ENCODE measurements around the gene NKX2-1.

NKX2-1 gene

GRCh38 chr14:36474593-36474992 is 45.4 kb downstream of the NKX2-1 start:
- DNase-seq (ENCODE audit: low read depth), result no peak
- in situ Hi-C loops (cut with HindIII; ENCODE audit: low sequenced_read_pairs), result no loop called here
- H3K4me3 ChIP-seq (ENCODE audit: low read depth, low read length), result no peak overlapping the region
- TF ChIP-seq, protein P1, sequence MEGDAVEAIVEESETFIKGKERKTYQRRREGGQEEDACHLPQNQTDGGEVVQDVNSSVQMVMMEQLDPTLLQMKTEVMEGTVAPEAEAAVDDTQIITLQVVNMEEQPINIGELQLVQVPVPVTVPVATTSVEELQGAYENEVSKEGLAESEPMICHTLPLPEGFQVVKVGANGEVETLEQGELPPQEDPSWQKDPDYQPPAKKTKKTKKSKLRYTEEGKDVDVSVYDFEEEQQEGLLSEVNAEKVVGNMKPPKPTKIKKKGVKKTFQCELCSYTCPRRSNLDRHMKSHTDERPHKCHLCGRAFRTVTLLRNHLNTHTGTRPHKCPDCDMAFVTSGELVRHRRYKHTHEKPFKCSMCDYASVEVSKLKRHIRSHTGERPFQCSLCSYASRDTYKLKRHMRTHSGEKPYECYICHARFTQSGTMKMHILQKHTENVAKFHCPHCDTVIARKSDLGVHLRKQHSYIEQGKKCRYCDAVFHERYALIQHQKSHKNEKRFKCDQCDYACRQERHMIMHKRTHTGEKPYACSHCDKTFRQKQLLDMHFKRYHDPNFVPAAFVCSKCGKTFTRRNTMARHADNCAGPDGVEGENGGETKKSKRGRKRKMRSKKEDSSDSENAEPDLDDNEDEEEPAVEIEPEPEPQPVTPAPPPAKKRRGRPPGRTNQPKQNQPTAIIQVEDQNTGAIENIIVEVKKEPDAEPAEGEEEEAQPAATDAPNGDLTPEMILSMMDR (IDR thresholded peaks at IDR 0.05; ENCODE audit: low read depth, low read length, missing control alignments), result no peak

DNA sequence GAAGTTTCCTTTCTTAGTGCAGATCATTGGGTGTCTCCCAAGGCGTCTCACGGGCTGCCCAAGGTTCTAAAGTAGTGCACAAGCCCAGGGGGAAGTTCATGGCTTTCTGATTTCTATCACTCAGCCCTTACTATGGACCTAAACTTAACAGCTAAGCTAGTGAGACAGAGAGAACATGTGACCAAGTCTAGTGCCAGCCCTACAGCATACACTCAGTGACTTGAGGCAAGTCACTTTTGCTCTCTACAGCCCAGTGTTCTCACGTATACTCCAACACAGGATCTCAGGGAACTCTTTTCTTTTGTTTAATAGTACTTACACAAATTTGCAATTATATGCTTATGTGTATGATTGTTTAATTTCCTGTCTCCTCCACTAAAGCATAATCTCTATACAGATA is 48.6 kb downstream of the NKX2-1 start:
- in situ Hi-C loops (cut with HindIII; ENCODE audit: low sequenced_read_pairs), result no loop called here
- no peak for DNase-seq (ENCODE audit: low read depth)
- H3K4me3 ChIP-seq (ENCODE audit: low read depth, low read length), result no peak overlapping the region
- TF ChIP-seq, protein P1 (IDR thresholded peaks at IDR 0.05; ENCODE audit: low read depth, low read length, missing control alignments), result no peak

GRCh38 chr14:36467332-36467731 is 52.7 kb downstream of the NKX2-1 start:
- no peak for DNase-seq (ENCODE audit: low read depth)
- TF ChIP-seq, protein P1 (IDR thresholded peaks at IDR 0.05; ENCODE audit: low read depth, low read length, missing control alignments), result no peak
- in situ Hi-C loops (cut with HindIII; ENCODE audit: low sequenced_read_pairs), result no loop called here
- no peak overlapping the region for H3K4me3 ChIP-seq (ENCODE audit: low read depth, low read length)

All from astrocyte of the cerebellum (primary cell).